Activated CD4-positive, alpha-beta T cell treated with anti-CD3 and anti-CD28 coated beads, Interleukin-2, amount 50 U/mL, for 1 hour (primary cell): ENCODE results near the gene ACER1.
A peak's percentile ranks its signal among the peaks of the same experiment; 100 is the strongest.
"Not testable (repeated sequence)": the region's sequence is repeated elsewhere in the genome, so short reads cannot be mapped to it uniquely, and the experiment has no call there.

Experiments used
- DNase-seq: peaks from one replicate; pipeline ENCODE4 v3.0.0-alpha.2; 2020

The ACER1 gene

GRCh38 chr19:6286676-6287075 lies 46.7 kb downstream of the ACER1 start:
- no peak for DNase-seq

- DNase-seq: not testable (repeated sequence)
Measured at GRCh38 chr19:6282393-6282792, 51.0 kb downstream of the ACER1 start.

GRCh38 chr19:6279931-6280591 lies 53.4 kb downstream of the ACER1 start, which contains the start of gene MLLT1:
Gene MLLT1 (minus strand): TSS chr19:6279975. CDS start chr19:6279784, 191 bp downstream.
- DNase-seq: peak; percentile 90

GRCh38 chr19:6279620-6279930 lies 53.8 kb downstream of the ACER1 start:
- DNase-seq: no peak

GRCh38 chr19:6278740-6279619 lies 54.4 kb downstream of the ACER1 start:
- DNase-seq: peak; percentile 8

- DNase-seq: no peak
Measured at GRCh38 chr19:6278051-6278450, 55.4 kb downstream of the ACER1 start.

- DNase-seq: no peak
Measured at GRCh38 chr19:6276447-6276846, 57.0 kb downstream of the ACER1 start.

GRCh38 chr19:6275170-6275744 lies 58.2 kb downstream of the ACER1 start:
- no peak for DNase-seq

GRCh38 chr19:6274756-6275155 lies 58.7 kb downstream of the ACER1 start:
- DNase-seq: no peak

GRCh38 chr19:6273701-6274601 lies 59.5 kb downstream of the ACER1 start:
- DNase-seq: no peak

- no peak for DNase-seq
Measured at GRCh38 chr19:6272913-6273600, 60.4 kb downstream of the ACER1 start.

GRCh38 chr19:6272411-6272791 lies 61.0 kb downstream of the ACER1 start:
- DNase-seq: no peak

- DNase-seq: no peak
Measured at GRCh38 chr19:6271721-6272410, 61.5 kb downstream of the ACER1 start.

GRCh38 chr19:6271251-6271650 lies 62.2 kb downstream of the ACER1 start:
- no peak for DNase-seq

- DNase-seq: no peak
Measured at GRCh38 chr19:6270822-6271221, 62.6 kb downstream of the ACER1 start.

GRCh38 chr19:6270076-6270745 lies 63.2 kb downstream of the ACER1 start:
- no peak for DNase-seq

GRCh38 chr19:6269101-6269886 lies 64.1 kb downstream of the ACER1 start:
- no peak for DNase-seq

GRCh38 chr19:6268382-6268771 lies 65.0 kb downstream of the ACER1 start:
- no peak for DNase-seq

- no peak for DNase-seq
Measured at GRCh38 chr19:6267552-6268381, 65.6 kb downstream of the ACER1 start.
